ENCODE measurements around the gene ESR2.

ESR2 gene

GRCh38 chr14:64195199-64195598 lies 99.0 kb downstream of the ESR2 start:
- H3K27ac ChIP-seq = no peak overlapping the region
- TF ChIP-seq CTCF (conservative IDR thresholded peaks at IDR 0.05) = no peak

- no peak overlapping the region for H3K27ac ChIP-seq
- TF ChIP-seq CTCF (conservative IDR thresholded peaks at IDR 0.05) = no peak
Measured at GRCh38 chr14:64194404-64194803, 99.8 kb downstream of the ESR2 start.

GRCh38 chr14:64193821-64194220 lies 100.3 kb downstream of the ESR2 start:
- TF ChIP-seq CTCF (conservative IDR thresholded peaks at IDR 0.05) = no peak
- no peak overlapping the region for H3K27ac ChIP-seq

GRCh38 chr14:64191756-64192155 lies 102.4 kb downstream of the ESR2 start:
- no peak overlapping the region for H3K27ac ChIP-seq
- TF ChIP-seq CTCF (conservative IDR thresholded peaks at IDR 0.05) = no peak

- no peak overlapping the region for H3K27ac ChIP-seq
- TF ChIP-seq CTCF (conservative IDR thresholded peaks at IDR 0.05) = no peak
Measured at GRCh38 chr14:64190974-64191502, 103.1 kb downstream of the ESR2 start.

- H3K27ac ChIP-seq = no peak overlapping the region
- no peak for TF ChIP-seq CTCF (conservative IDR thresholded peaks at IDR 0.05)
Measured at GRCh38 chr14:64187331-64187730, 106.8 kb downstream of the ESR2 start.

- TF ChIP-seq CTCF (conservative IDR thresholded peaks at IDR 0.05) = no peak
- H3K27ac ChIP-seq = no peak overlapping the region
Measured at GRCh38 chr14:64186231-64187129, 107.7 kb downstream of the ESR2 start.
